GM19099 (cell line): ENCODE results near the gene XRCC2.

Experiments used
- POLR2A ChIP-seq: IDR thresholded peaks from 3 replicates; pipeline ENCODE4 v1.6.1; 2011; ENCODE audit warnings: low read depth; ENCODE audit not compliant: insufficient read length; ENCODE audit errors: extremely low read depth

The XRCC2 gene

DNA sequence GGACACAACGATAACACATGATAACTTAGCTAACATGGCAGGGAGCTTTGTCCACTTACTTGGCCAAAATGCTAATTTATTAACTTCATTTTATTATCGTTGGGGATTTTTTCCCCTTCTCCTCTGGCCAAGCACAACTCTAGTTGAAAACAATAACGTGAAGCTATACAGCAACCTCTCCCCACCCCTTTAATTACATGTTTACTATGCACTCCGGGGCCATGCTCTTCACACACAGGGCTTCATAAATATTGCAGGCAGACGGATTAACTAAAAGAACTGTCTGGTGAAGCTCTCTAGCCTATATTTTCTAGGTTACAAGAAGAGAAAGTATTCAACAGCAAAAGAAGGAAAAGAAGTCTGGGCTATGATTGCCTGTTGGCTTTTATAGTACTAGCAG is 51.7 kb downstream of the XRCC2 start:
- no peak for TF ChIP-seq POLR2A

DNA sequence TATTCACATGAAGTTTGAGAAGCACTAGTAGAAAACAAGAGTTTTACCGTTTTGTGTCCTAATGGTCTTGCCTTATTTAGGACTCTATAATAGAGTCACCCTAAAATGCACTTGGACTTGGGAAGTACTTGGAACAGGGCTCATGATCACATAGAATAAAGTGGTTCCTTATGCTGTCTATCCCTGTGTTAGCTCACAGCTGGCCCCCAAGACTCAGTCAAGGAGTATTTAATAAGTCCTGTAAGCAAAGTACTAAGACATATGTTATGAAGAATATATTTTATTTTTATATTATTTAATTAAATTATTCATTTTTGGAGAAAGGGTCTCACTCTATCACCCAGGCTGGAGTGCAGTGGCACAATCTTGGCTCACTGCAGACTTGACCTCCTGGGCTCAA is 54.5 kb downstream of the XRCC2 start:
- TF ChIP-seq POLR2A: no peak

DNA sequence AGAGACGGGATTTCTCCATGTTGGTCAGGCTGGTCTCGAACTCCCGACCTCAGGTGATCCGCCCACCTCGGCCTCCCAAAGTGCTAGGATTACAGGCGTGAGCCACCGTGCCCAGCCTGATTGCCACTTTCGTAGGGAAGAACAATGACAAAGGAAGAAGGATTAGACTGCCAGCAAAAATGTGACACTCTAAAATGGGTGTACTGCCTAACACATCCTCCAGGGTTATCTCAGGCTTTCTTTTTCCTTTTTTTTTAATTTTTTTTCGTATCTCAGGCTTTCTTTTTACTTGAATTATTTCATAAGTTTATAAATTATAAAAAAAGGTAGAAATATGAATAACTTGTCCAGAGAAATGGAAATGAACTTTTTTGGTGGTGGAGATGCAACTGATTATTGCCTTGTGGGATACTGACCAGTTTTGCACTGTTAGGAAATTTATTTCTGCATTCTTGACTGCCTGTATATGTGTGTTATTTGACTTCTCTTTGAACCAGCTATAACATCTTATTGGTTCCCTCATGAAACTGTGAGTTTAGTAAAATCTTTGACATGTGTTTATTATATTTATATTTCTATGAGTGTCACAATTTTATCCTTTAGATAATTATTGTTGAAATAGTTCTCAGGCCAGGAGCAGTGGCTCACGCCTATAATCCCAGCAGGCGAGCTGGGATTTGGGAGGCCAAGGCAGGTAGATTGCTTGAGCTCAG is 56.8 kb downstream of the XRCC2 start:
- no peak for TF ChIP-seq POLR2A

DNA sequence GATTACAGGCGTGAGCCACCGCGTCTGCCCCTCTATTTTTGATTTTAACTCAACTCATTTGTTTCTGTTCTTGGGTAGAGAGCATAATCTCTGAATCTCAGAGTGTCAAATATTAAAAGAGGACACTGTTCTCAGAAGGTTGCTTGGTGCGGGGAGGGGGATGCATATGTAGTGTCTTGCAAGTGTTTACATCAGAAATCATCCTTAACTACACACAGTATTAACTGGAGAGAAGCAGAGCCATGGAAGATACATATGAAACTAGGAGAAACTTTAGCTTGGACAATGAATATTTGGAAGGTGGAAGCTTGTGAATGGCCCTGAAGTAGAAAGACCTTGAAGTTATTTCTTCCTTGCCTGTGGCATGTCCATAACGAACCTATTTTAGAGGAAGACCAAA is 57.5 kb downstream of the XRCC2 start:
- TF ChIP-seq POLR2A: no peak

DNA sequence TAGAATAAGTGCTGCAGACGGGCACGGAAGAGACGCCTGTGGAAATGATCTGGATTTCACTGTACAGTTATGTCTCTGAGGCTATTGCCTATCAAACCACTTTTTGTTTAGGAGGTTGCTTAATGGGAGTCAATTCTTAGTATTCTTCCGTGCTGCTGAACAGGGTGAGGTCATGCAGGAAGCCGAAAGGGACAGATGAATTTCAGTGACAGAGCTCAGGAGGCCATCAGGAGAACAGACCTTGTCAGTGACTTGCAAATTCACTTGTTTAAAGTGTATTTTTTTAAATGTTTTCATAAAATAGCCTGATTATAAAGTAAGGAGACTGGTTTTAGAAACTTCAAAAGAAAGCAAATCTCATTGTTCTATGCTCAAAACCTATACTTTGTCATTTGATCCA is 58.9 kb downstream of the XRCC2 start:
- no peak for TF ChIP-seq POLR2A

DNA sequence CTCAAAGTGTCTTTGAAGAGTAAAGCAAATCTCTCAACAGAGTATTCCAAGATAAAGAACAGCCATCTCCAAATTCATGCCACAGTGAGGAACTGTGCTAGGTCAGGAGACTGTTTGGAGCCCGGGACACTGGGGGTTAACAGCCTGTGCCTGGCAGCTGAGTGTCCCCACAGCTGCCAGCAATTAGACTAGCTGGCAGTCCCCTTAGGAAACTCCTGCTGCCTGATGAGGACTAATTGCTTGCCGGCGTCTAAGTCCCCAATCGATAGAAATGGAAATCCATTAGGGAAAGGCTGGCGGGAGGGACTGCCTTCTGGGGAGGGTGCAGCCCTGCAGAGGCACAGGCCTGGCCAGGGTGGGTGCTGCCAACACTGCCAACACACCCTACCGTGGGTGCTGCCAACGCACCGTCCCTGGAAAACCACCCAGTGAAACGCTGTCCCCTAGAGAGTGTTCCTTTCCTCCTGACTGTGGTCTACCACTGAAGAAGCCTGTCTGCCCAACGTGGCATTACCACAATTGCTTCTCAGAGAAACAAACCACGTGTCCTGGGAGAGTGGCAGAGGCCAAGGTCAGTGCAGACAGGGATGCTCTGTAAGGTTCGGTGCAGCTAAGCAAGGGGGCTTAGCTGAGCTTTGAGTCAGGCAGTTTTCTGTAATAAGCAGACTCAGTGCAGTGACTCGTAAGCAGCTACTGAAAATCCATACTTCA is 60.8 kb downstream of the XRCC2 start:
- TF ChIP-seq POLR2A: no peak

DNA sequence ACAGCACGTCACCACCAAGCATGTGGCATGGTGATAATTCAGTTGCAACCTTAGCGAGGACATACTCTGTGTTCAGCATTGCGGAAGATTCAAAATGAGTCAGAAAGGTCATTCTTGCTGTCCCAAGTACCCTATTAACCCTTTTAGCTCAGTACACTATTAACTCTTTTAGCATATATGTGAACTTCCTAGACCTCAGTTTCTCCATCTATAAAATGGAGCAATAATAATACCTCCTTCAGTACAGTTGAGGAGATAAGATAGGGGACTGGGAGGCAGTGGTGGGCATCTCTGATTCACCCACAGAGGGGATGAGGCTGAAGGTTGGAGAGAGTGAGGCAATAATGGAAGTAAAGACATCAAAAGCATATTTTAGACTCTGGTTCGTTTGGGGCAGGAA is 67.3 kb downstream of the XRCC2 start:
- no peak for TF ChIP-seq POLR2A

DNA sequence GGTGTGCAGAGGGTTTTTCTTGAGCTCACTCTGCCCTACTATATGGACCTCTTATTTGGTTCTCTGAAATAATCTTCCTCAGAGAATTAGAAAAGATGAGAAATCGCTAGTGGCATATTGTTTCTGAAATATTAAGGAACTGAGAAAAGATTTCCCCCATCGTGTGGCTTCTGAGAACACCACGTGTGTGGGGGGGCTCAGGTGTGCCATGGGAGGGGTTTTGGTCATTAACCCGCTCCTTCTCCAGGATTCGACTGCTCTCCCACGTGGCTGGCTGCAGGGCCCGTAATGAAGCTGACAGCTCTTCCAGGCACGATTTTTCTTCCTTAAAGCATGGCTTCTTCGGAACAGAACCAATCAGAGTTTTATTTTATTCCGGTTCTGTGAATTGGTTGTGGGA is 67.7 kb downstream of the XRCC2 start:
- no peak for TF ChIP-seq POLR2A

DNA sequence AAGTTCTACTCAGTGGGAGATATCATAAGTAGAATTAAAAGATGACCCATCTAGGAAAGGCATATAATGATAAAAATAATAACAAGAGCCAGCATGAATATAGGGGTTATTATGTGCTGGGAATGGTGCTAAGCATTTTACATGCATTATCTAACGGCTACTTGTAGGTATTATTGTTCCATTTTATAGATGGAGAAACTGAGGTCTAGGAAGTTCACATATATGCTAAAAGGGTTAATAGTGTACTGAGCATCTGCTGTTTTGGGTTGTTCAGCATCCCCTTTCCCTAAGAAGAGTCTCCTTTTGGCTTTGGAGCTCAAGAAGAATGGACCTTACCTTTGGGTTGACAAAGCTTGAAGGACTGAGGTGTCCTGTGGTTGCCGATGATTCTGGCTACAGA is 68.9 kb downstream of the XRCC2 start:
- no peak for TF ChIP-seq POLR2A

DNA sequence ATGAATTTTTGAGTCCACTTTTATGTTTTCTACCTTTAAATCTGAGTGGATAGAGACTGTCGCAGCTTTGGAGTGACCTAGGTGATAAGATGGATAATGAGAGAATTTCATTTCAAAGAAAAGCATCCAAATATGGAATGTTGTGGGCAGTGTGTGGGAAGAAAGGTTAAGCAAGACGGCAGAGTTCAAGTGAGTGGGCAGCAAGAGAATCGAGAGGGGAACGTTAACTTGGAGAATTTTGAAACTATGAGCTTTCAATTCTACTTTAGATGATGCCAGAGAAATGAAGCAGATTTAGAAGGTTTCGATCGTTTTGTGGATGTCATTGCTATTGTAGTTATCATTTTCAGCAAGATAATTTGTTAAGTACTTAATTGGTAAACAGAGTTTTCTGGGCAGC is 73.0 kb downstream of the XRCC2 start:
- TF ChIP-seq POLR2A: no peak

DNA sequence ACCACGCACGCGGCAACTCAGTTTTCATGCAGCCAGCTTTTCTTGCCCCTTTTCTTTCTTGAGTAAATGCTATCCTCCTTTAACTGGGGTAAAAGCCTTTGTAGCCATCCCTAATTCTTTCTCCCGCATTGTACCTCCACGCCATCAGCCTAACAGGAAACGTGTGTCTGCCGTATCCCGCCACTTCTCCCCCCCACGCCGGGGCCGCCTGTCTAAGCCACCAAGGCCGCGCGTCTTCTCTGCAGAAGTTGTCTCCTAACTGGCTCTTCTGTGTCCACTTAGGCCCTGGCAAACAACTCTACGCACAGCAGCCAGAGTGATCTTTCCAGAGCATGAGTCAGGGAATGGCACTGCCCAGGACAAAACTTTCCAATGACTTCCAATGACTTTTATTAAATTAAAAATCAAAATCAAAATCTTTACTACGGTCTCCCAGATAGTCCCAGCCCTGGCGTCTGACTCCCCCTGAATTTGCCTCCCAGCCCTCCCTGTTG is 74.6 kb downstream of the XRCC2 start:
- no peak for TF ChIP-seq POLR2A

DNA sequence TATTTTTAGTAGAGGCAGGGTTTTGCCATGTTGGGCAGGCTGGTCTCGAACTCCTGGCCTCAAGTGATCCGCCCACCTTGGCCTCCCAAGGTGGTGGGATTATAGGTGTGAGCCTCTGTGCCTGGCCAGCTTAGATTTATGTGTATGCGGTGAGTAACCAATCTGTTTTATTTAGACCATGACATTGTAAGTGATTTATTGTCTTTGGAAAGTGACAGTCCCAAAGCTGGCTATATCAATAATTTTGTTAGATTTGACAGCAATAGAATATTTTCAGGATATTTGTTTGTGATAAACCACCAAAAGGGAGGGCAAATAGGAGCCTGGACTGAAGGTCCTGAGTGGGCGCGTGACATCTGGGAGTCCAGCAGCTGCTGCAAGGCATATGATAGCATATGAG is 75.7 kb downstream of the XRCC2 start:
- no peak for TF ChIP-seq POLR2A

DNA sequence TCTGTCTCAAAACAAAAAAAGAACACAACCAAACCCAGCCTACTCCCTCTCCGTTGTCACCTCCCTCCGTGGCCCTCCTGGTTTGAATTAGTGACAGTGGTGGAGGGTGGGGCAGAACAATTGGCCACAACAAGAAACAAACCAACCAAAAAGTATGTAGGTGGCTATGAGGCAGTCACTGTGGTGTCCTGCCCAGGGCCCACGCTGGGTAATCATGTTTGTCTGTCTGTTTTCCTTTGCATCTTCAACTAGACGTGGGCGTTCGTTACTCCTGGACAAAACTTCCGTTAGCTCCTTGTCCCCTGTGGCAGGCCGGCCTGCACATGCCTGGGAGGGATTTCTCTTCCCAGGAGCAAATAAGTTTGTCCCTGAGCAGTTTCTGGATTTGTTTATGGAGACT is 78.4 kb downstream of the XRCC2 start:
- TF ChIP-seq POLR2A: no peak

DNA sequence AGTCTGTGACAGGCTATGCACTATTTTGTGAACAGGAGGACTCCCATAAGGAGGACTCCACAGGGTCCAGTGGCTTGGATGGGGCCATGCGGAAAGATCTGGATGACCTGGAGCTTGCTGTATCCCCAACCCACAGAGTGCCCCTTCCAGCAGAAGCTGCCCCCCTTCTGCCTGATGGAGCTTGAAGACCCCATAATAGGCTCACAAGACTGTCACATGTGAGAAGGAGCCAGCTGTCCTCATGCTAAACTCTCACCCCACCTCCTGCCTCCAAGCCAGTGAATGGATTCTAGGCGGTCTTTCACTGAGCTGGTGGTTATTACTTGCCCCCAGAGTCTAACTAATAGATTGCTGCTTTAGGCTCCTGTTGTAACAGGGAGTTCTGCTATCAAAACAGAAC is 79.1 kb downstream of the XRCC2 start:
- TF ChIP-seq POLR2A: no peak
